Prostate gland (tissue), 2 donors: ENCODE measurements around the gene IGHMBP2. TPM values are rescaled to one million over a fixed set of nuclear protein-coding genes. Genes with fewer than 3 reads are reported as not detected.

ENCODE experiments used
- DNase-seq: peaks from one replicate; pipeline ENCODE4 v3.0.0-alpha.2; 2019; ENCODE audit warnings: low spot score
- H3K27ac ChIP-seq, 2 donors: fragments of 200-600 bp; sonication (generic); 2 replicates each; pipeline ENCODE4 v1.5.1; 2017 to 2019
- H3K27me3 ChIP-seq: fragments of 200-600 bp; sonication (generic); replicated peaks from 2 replicates; pipeline ENCODE4 v1.5.1; 2019; ENCODE audit not compliant: insufficient read depth
- H3K36me3 ChIP-seq, 2 donors: fragments of 200-600 bp; sonication (generic); 1 replicate in 1 of 2; 2 replicates in 1 of 2; pipeline versions ENCODE4 v1.5.1 to v1.8.1; 2017 to 2019
- H3K4me1 ChIP-seq: fragments of 200-600 bp; sonication (generic); replicated peaks from 2 replicates; pipeline ENCODE4 v1.5.1; 2019
- H3K4me3 ChIP-seq, 2 donors: fragments of 200-600 bp; sonication (generic); 2 replicates each; pipeline ENCODE4 v1.5.1; 2017 to 2019
- H3K9me3 ChIP-seq: fragments of 200-600 bp; sonication (generic); 2 replicates; pipeline ENCODE4 v1.5.1; 2017
- POLR2A ChIP-seq: fragments of 450-650 bp; IDR thresholded peaks from one replicate; pipeline ENCODE4 v1.6.1; 2016; ENCODE audit warnings: antibody characterized with exemption, mild to moderate bottlenecking
- POLR2AphosphoS5 ChIP-seq: sonication (generic); formaldehyde crosslinking; IDR thresholded peaks from one replicate; pipeline ENCODE4 v1.6.1; 2017; ENCODE audit warnings: antibody characterized with exemption
- WGBS: methylation state at CpG from one replicate; pipeline ENCODE4 v1.1.5; 2018; 5-methylcytosine and 5-hydroxymethylcytosine counted together
- intact Hi-C: fragments of 100-400 bp; cut with DNase I; formaldehyde crosslinking; loops from one replicate; pipeline ENCODE4 v1.14.2; 2022
- total RNA-seq, 2 donors: library from RNA; depleted of rRNA; stranded (reverse); fragments of >200 nt; gene quantifications; one replicate each; pipeline ENCODE4 v1.1.0, GENCODE V29; 2016
- TF ChIP-seq, protein P1 (sequence below), 4 experiments: fragments of 200-600 bp in 2 of 4; fragments of 450-650 bp in 2 of 4; sonication (generic) in 2 of 4; IDR thresholded peaks; 1 replicate in 3 of 4; 2 replicates in 1 of 4; pipeline ENCODE4 v1.5.1; 2016 to 2019; ENCODE audit warnings: antibody characterized with exemption in 4 of 4, mild to moderate bottlenecking in 2 of 4, moderate library complexity in 2 of 4

IGHMBP2 gene
- total RNA-seq, 2 donors from 2014 or later: 17.3 to 34.0 TPM

DNA sequence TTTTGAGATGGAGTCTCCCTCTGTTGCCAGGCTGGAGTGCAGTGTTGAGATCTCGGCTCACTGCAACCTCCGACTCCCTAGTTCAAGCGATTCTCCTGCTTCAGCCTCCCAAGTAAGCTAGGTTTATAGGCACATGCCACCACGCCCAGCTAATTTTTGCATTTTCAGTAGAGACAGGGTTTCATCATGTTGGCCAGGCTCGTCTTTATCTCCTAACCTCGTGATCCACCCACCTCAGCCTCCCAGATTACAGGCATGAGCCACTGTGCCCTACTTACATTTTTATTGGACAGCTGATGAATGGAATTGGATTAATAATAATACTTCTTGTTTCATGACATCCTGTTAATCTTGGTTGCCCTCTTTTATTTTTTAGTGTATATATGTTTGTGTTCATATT is 80.1 kb downstream of the IGHMBP2 start:
- no peak for DNase-seq
- TF ChIP-seq POLR2AphosphoS5 (no peak), POLR2A (no peak)
- TF ChIP-seq, protein P1, sequence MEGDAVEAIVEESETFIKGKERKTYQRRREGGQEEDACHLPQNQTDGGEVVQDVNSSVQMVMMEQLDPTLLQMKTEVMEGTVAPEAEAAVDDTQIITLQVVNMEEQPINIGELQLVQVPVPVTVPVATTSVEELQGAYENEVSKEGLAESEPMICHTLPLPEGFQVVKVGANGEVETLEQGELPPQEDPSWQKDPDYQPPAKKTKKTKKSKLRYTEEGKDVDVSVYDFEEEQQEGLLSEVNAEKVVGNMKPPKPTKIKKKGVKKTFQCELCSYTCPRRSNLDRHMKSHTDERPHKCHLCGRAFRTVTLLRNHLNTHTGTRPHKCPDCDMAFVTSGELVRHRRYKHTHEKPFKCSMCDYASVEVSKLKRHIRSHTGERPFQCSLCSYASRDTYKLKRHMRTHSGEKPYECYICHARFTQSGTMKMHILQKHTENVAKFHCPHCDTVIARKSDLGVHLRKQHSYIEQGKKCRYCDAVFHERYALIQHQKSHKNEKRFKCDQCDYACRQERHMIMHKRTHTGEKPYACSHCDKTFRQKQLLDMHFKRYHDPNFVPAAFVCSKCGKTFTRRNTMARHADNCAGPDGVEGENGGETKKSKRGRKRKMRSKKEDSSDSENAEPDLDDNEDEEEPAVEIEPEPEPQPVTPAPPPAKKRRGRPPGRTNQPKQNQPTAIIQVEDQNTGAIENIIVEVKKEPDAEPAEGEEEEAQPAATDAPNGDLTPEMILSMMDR (IDR thresholded peaks at IDR 0.05): no peak
- H3K27me3 ChIP-seq: no peaks in the 10 kb centered on the region
- H3K27ac ChIP-seq: no peak overlapping the region
- no peaks in the 10 kb centered on the region for H3K36me3 ChIP-seq
- H3K4me3 ChIP-seq: no peak overlapping the region
- intact Hi-C loops: no loop called here
- H3K9me3 ChIP-seq: no peaks in the 10 kb centered on the region
- WGBS: 52% methylated on average over 6 of the region's 6 CpGs
- H3K4me1 ChIP-seq: no peaks in the 10 kb centered on the region

DNA sequence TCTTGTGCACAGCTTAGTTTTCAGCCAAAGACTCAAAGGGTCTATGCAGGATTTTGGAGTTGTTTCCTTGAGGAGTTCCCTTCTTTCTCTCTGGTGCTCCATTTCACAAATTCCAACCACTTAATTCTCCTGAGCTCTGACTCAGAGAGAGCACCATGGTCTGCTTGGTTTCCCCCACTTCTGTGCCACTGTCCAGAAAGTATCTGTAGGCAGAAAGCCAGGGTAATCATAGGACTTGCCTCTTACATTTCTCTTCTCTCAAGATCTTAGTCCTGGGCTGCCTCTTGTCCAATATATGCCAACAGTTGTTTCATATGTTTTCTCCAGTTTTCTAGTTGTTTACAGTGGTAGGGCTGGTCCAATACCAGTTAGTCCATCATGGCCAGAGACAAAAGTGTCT is 83.5 kb downstream of the IGHMBP2 start:
- intact Hi-C loops: no loop called here
- Histone ChIP-seq H3K27ac (no peak overlapping the region), H3K9me3 (no peaks in the 10 kb centered on the region), H3K27me3 (no peaks in the 10 kb centered on the region), H3K36me3 (no peaks in the 10 kb centered on the region), H3K4me1 (no peaks in the 10 kb centered on the region), H3K4me3 (no peak overlapping the region)
- DNase-seq: no peak
- TF ChIP-seq, protein P1 (IDR thresholded peaks at IDR 0.05): no peak

DNA sequence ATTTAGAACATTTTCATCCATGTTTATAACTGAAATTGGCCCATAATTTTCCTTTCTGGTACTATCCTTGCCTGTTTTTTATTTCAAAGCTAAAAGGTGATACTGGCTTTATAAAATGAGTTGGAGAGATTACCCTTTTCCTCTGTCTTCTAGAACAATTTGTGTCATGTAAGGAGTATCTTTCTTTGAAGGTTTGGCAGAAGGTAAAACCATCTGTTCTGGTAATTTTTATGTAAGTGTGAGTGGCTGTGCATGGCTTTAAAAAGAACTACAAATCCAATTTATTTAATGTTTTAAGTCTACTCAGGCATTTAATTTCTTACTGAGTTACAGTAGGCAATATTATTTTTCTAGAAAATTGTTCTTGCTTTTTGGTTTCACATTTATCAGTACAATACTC is 84.8 kb downstream of the IGHMBP2 start:
- no peaks in the 10 kb centered on the region for H3K9me3 ChIP-seq
- no peak for DNase-seq
- no peak for TF ChIP-seq POLR2AphosphoS5
- TF ChIP-seq, protein P1 (IDR thresholded peaks at IDR 0.05): no peak
- no peak for TF ChIP-seq POLR2A
- intact Hi-C loops: no loop called here
- H3K27me3 ChIP-seq: no peaks in the 10 kb centered on the region
- H3K4me1 ChIP-seq: no peaks in the 10 kb centered on the region
- no peaks in the 10 kb centered on the region for H3K36me3 ChIP-seq
- no peak overlapping the region for H3K4me3 ChIP-seq
- no peak overlapping the region for H3K27ac ChIP-seq

Other genes starting within 250 kb of the IGHMBP2 start
- 1 to 10 TPM; 1.1 to 4.8 TPM for gene GAL, start 219.3 kb upstream of the IGHMBP2 start, total RNA-seq
- 10 to 100 TPM; 20.6 to 24.5 TPM for gene TESMIN, start 152.4 kb upstream of the IGHMBP2 start, total RNA-seq
- gene CPT1A, start 62.0 kb upstream of the IGHMBP2 start, total RNA-seq: 10 to 100 TPM; 33.3 to 55.2 TPM
- 10 to 100 TPM; 41.1 to 76.9 TPM for gene MRPL21, start 59 bp upstream of the IGHMBP2 start, total RNA-seq
- not detected for gene MRGPRD, start 77.1 kb downstream of the IGHMBP2 start, total RNA-seq
- gene MRGPRF, start 109.4 kb downstream of the IGHMBP2 start, total RNA-seq: 10 to 100 TPM; 20.0 to 53.3 TPM
- 10 to 100 TPM; 17.6 to 31.0 TPM for gene TPCN2, start 145.0 kb downstream of the IGHMBP2 start, total RNA-seq